Measurements from ENCODE around the gene CAPN12. TPM values are rescaled to one million over a fixed set of nuclear protein-coding genes. Genes with fewer than 3 reads are reported as not detected.

The CAPN12 gene
- total and polyA plus RNA-seq, 2 of the 8 experiments (the other 6 are each of a cell fraction or from before 2014, with no cell fraction given) = 8.8 to 20.0 TPM

DNA sequence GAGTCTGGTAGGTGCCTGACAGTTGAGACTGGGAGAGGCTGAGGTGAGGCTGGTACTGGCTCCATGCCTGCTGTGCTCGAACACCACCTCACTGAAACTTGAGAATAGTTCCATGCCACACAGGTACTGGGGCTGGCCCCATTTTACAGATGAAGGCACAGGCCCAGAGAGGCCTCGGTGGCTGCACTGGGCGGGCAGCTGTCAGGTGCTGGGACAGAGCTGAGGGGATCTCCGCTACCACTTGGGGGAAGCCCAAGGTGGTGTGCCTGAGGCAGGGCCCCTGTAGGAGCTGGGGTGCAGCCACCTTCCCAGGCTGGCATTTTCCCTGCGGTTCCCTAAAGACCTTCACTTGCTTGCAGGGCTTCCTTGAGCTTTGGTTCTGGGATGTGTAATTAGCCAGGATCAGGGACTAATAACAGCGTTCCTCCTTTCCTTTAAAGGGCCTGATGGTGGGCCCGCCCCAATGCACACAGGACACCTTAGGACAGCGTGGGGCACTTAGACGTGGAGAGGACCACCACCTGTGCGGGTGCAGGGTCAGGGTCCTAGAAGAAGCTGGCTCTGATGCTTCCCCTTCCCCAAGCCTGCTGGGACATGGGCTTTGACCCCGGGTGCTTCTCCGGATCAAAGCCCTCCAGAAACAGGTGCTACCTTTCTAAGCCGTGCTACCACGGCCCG, 23.6 kb downstream of the CAPN12 start:
- H3K79me2 ChIP-seq (ENCODE audit: control insufficient read depth in 1 of 2, insufficient read depth in 2 of 2, low read length in 2 of 2) = no peaks in the 10 kb centered on the region
- H3K27ac ChIP-seq (ENCODE audit: low read depth, low read length) = no peak overlapping the region
- H3K9ac ChIP-seq (replicated peaks in 1 of 4; ENCODE audit: extremely low read depth in 1 of 4, low read depth in 3 of 4, low read length in 3 of 4) = no peak overlapping the region
- H3K36me3 ChIP-seq (ENCODE audit: control insufficient read depth in 2 of 4, insufficient read depth in 4 of 4, low read length in 3 of 4) = peaks cover 26 to 71% (median 62%) of the 10 kb centered on the region in 4 experiments; a peak in 7 of 8 replicates
- no peak overlapping the region for H2BK20ac ChIP-seq (ENCODE audit: low read length)
- POLR2A ChIA-PET (ENCODE audit: partially characterized antibody) = interaction anchor here (0.5 to 1.0 kb wide), 3 partner anchors 12 to 323 kb away, joined by 3 read pairs; partner anchors contain the start of gene ACTN4
- CTCF ChIA-PET (ENCODE audit: partially characterized antibody) = interaction anchor here (0.6 to 2.4 kb wide), 2 partner anchors 9 to 10 kb away, joined by 3 to 8 read pairs; no protein-coding TSS in a partner anchor
- H3K18ac ChIP-seq (ENCODE audit: extremely low read depth, low read length) = no peak overlapping the region
- no peak overlapping the region for H3K56ac ChIP-seq (replicated peaks; ENCODE audit: insufficient read length, low read depth, low read length)
- FAIRE-seq (no peak), DNase-seq (ENCODE audit: low read depth in 1 of 2, low spot score in 2 of 2) (no peak)
- no peaks in the 10 kb centered on the region; the same call in 1 of the 2 replicates for H3K23me2 ChIP-seq (ENCODE audit: low read depth, low read length)
- H3K4me2 ChIP-seq (ENCODE audit: insufficient read depth in 1 of 2, low read depth in 2 of 2, low read length in 2 of 2) = no peak overlapping the region
- H3K4me1 ChIP-seq (replicated peaks in 1 of 4; ENCODE audit: control insufficient read depth in 3 of 4, insufficient read depth in 4 of 4, low read length in 3 of 4) = no peaks in the 10 kb centered on the region
- H3K4me3 ChIP-seq (ENCODE audit: extremely low read depth in 1 of 4, insufficient read depth in 2 of 4, low read depth in 3 of 4, low read length in 4 of 4) = no peak overlapping the region
- no peak overlapping the region for H4K91ac ChIP-seq (replicated peaks; ENCODE audit: insufficient read length, low read length)
- no peaks in the 10 kb centered on the region for H3K9me3 ChIP-seq (ENCODE audit: insufficient read depth in 2 of 2, low read depth in 1 of 2, low read length in 1 of 2)
- H3K4ac ChIP-seq (replicated peaks; ENCODE audit: insufficient read length, low read depth, low read length) = no peak overlapping the region
- peaks cover 4% of the 10 kb centered on the region; the same call in 1 of the 2 replicates for H3K79me1 ChIP-seq (ENCODE audit: low read depth, low read length)
- 0 out of 2 replicates have a peak overlapping the region, but pooled peaks have one; percentile 51 for H4K8ac ChIP-seq (ENCODE audit: extremely low read depth, insufficient read depth, low read length)
- H2BK120ac ChIP-seq (replicated peaks; ENCODE audit: low read depth, low read length) = no peak overlapping the region
- no peak overlapping the region for H2BK12ac ChIP-seq (ENCODE audit: low read depth, low read length)
- no peak overlapping the region for H4K5ac ChIP-seq (ENCODE audit: insufficient read length, low read depth, low read length)
- H3K27me3 ChIP-seq (replicated peaks in 1 of 4; ENCODE audit: control insufficient read depth in 3 of 4, extremely low read depth in 1 of 4, insufficient read depth in 3 of 4, low read length in 3 of 4) = no peaks in the 10 kb centered on the region
- H4K20me1 ChIP-seq (replicated peaks in 1 of 2; ENCODE audit: control insufficient read depth in 1 of 2, insufficient read depth in 2 of 2, low read length in 2 of 2) = peaks cover 5 to 21% of the 10 kb centered on the region in 2 experiments
- no peak overlapping the region for H2AFZ ChIP-seq (ENCODE audit: low read length)
- TF ChIP-seq FOSL1 (IDR thresholded peaks at IDR 0.05; ENCODE audit: insufficient read depth, low read depth, low read length) = no peak
- H2AK5ac ChIP-seq (ENCODE audit: low read depth, low read length) = no peak overlapping the region
- H2BK15ac ChIP-seq (ENCODE audit: low read length) = no peak overlapping the region
- no peak overlapping the region for H3K14ac ChIP-seq (ENCODE audit: insufficient read length)
- H2BK5ac ChIP-seq (ENCODE audit: low read depth, low read length) = no peak overlapping the region; the same call in 1 of the 2 replicates
- H3K23ac ChIP-seq (ENCODE audit: insufficient read length) = no peak overlapping the region
- WGBS, 2 experiments (ENCODE audit: extremely low coverage in 1 of 2, insufficient coverage in 1 of 2, insufficient read length in 1 of 2, insufficient replicate concordance in 2 of 2, low coverage in 1 of 2, low lambda C conversion rate in 2 of 2, missing lambda C conversion rate in 1 of 2) = 87% methylated on average over 15 of the region's 15 CpGs; no CpG with 5 or more reads in 1 of the 2 experiments
